GM21825 (cell line): Measurements from ENCODE around the gene PLIN1.
"Not testable (repeated sequence)": the region's sequence is repeated elsewhere in the genome, so short reads cannot be mapped to it uniquely, and the experiment has no call there.

Experiments
- ATAC-seq: cut with Tn5 transposase; IDR thresholded peaks from one replicate; pipeline ENCODE4 v1.9.1; 2021; ENCODE audit warnings: mild to moderate bottlenecking, moderate library complexity; ENCODE audit not compliant: unreplicated experiment

Gene PLIN1

DNA sequence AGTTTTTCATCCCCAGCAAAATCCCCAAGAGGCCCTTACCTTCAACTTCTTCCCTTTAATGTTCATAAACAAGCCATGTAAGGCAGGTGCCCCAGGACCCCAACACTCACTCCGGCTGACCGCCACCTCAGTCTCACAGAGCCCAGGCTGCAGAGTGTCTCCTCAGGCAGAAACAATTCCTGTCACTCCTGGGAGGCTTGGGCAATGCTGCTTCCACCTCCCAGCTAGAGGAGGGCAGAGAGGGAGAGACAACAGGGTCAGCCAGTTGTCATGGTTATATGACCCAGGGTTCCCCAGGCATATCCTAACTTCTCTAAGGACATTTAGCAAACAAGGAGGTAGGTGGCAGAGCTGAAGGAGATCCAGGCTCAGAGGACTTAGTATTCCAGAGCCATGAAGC, at the start of gene PLIN1:
PLIN1 (minus strand) TSS at position 156 of the 400 bp plus-strand sequence. CDS start 1,878 bp downstream, outside the sequence.
- no peak for ATAC-seq

GRCh38 chr15:89728254-89728653, 49.1 kb upstream of the PLIN1 start:
- no peak for ATAC-seq

GRCh38 chr15:89725064-89725463, 45.9 kb upstream of the PLIN1 start:
- ATAC-seq, result no peak

- no peak for ATAC-seq
Measured at GRCh38 chr15:89724621-89725020, 45.5 kb upstream of the PLIN1 start.

GRCh38 chr15:89723031-89723430, 43.9 kb upstream of the PLIN1 start:
- no peak for ATAC-seq

- no peak for ATAC-seq
Measured at GRCh38 chr15:89714775-89715174, 35.6 kb upstream of the PLIN1 start.

DNA sequence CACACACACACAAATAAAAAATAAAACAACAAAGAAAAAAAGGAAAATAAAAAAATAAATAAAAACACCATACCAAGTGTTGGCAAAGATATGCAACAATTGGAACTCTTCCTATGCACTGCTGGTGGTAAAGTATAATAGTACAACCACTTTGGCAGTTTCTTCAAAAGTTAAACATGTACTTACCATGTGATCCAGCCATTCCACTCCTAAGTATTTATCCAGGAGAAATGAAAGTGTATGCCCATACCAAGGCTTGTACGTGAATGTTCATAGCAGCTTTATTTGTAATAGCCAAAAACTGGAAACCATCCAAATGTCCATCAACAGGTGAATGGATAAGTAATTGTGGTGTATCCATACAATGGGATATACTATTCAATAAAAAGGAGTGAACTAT, 28.4 kb upstream of the PLIN1 start:
- no peak for ATAC-seq

GRCh38 chr15:89704411-89704810, 25.2 kb upstream of the PLIN1 start:
- ATAC-seq, result no peak

- ATAC-seq, result no peak
Measured at GRCh38 chr15:89695198-89695597, 16.0 kb upstream of the PLIN1 start.

- no peak for ATAC-seq
Measured at GRCh38 chr15:89693696-89694095, 14.5 kb upstream of the PLIN1 start.

DNA sequence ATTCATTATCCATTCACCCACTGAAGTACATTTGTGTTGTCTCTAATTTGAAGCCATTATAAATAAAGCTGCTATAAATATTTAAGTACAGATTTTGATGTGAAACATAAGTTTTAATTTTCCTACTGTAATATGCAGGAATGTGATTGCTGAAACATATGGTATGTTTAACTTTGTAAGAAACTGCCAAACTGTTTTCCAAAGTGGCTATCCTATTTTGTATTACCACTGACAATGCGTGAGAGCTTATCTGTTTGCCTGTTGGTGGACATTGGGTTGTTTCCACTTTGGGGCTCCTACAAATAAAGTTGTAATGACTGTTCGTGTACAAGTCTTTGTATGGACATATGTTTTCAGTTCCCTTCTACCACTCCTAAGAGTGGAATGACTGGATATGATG, 13.9 kb upstream of the PLIN1 start:
- no peak for ATAC-seq

DNA sequence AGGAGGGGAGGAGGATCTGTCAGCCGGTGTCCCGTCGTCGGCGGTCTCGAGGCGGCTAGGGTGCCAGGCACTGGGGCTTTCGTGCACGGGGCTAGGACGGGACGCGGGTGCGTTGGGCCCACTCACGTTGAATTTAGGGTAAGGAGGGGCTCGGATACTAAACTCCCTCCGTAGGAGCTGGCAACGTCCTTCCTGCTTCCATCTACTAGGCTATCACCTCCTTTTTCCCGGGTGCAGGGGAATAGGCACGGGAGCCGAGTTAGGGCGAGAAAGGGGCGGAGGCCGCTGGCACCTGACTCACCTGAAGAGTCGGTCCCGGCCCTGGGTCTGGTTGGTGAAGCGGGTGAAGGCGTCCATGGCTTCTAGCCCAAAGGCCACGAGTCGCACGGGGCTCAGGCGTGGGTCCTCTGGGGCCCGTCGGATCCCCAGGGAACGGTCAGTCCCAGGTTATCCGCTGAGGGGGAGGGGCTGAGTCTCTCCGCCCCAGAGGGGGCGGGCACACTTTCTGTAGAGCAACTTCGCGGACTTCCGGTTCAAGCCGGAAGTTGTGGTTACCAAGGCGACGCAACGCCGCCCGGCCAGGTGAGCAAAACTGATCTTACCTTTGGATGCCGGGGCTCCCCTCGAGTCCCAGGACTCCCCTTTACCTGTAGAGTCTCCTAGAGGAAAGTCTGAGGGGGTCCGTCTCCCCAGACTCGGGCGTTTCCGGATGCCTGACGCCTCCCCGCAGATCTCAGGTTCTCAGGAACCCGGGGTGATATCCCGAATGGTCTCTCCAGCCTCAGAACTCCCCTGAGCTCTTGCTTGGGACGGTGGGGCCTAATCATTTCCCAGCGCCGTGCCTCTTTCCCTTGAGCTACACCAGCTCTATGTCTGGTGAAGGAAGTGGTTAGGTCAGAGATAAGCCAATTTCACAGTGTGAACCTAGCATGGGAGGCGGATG, 11.4 kb upstream of the PLIN1 start, which contains the start of the genes PEX11A and WDR93:
PEX11A (minus strand) TSS at position 479 of the 943 bp plus-strand sequence; CDS start at position 357, 122 bp downstream.
WDR93 (plus strand) TSS at position 536 of the 943 bp plus-strand sequence. CDS start 10,936 bp downstream, outside the sequence.
- ATAC-seq, result peak; percentile 88

DNA sequence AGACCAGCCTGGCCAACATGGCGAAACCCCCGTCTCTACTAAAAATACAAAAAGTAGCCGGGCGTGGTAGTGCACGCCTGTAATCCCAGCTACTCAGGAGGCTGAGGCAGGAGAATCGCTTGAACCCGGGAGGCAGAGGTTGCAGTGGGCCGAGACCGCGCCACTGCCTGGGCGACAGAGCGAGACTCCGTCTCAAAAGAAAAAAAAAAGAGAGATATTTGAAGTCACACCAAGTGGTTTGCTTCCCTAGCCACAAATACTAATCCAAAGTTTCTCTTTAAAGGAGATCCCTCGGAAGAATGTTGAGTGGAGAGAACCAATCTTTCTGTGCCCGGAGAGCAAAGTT, 10.7 kb upstream of the PLIN1 start:
- not testable (repeated sequence) for ATAC-seq

DNA sequence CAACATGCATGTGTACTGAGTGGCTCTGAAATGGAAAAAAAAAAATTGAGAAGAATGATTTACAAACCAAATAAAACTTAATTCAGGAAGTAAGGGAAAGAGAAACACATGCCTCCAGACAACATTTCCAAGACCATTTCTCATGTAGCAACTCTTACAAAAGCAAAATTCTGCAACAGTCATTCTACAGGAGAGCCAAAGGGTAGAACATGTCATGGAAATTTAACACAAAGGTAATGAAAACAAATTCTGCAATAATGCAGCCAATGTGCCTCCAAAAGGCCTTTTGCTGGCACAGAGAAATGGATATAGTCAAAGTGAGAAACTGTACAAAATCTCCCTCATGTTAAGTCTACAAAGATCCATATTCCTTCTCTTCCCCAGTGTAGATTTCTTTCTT, 7.4 kb upstream of the PLIN1 start:
- no peak for ATAC-seq

DNA sequence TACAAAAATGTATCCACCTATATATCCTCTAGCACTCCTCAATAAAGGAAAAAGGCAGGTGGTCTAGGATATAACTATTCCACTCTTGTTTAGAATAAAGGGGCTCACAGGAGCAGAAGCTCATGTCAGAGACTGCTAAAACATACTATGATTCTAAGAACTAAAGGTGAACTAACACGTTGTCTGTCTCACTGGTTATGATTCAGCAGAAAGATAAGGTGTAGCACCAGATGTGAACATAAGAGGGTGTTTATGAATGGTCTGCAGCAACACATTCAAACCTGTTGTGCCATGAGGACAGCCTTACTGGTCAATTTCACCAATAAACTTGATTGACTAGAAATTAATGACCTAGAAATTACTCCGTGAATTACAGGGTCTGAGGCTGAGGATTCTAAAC, 6.8 kb upstream of the PLIN1 start:
- no peak for ATAC-seq

- ATAC-seq, result no peak
Measured at GRCh38 chr15:89681146-89681545, 2.0 kb upstream of the PLIN1 start.

- ATAC-seq, result no peak
Measured at GRCh38 chr15:89680282-89680873, 1.2 kb upstream of the PLIN1 start.

GRCh38 chr15:89677381-89677780, 1.8 kb downstream of the PLIN1 start:
- no peak for ATAC-seq

DNA sequence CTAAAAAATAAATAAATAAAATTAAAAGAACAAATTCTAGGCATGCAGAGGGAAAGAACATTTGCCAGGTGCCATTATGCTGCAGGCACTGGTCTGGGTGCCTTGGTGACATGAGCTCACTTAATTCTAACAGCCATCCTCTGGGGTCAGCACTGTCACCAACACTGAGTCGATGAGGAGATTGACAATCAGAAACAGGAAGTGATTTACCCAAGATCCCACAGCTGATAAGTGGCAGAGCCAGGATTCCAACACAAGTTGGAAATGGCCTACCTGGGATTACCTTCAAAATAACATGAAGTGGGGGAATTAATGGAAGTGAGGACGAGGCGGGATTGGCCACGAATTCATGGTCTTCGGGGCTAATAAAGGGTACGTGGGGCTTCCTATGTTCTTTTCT, 3.6 kb downstream of the PLIN1 start:
- no peak for ATAC-seq

GRCh38 chr15:89674526-89674925, 4.6 kb downstream of the PLIN1 start:
- ATAC-seq, result no peak

GRCh38 chr15:89673165-89673512, 6.0 kb downstream of the PLIN1 start:
- no peak for ATAC-seq
